Thymus (tissue), 11 donors: ENCODE data around the gene CPNE4. TPM values are rescaled to one million over a fixed set of nuclear protein-coding genes. Genes with fewer than 3 reads are reported as not detected.

Experiments used
- DNase-seq, 9 donors: peaks; one replicate each; pipeline ENCODE4 v3.0.0-alpha.2; 2013; ENCODE audit warnings: low spot score in 9 of 9, low read depth in 6 of 9, missing footprints in 1 of 9
- H3K27ac ChIP-seq, 2 donors: one replicate each; pipeline ENCODE4 v1.5.1; 2013; ENCODE audit warnings: control low read depth in 1 of 2, low read depth in 1 of 2, low read length in 1 of 2, mild to moderate bottlenecking in 1 of 2, moderate library complexity in 1 of 2
- H3K27me3 ChIP-seq, 2 donors: one replicate each; pipeline ENCODE4 v1.5.1; 2013; ENCODE audit warnings: low read length in 1 of 2; ENCODE audit not compliant: control insufficient read depth in 2 of 2, insufficient read depth in 1 of 2
- H3K36me3 ChIP-seq, 2 donors: one replicate each; pipeline ENCODE4 v1.5.1; 2013; ENCODE audit warnings: low read length in 1 of 2, mild to moderate bottlenecking in 1 of 2, moderate library complexity in 1 of 2; ENCODE audit not compliant: control insufficient read depth in 2 of 2, insufficient read depth in 2 of 2
- H3K4me1 ChIP-seq, 2 donors: one replicate each; pipeline ENCODE4 v1.5.1; 2013; ENCODE audit warnings: low read length in 2 of 2; ENCODE audit not compliant: control insufficient read depth in 2 of 2, insufficient read depth in 2 of 2
- H3K4me3 ChIP-seq, 2 donors: one replicate each; pipeline ENCODE4 v1.5.1; 2013; ENCODE audit warnings: low read length in 2 of 2, control low read depth in 1 of 2, mild to moderate bottlenecking in 1 of 2
- H3K9me3 ChIP-seq, 2 donors: one replicate each; pipeline ENCODE4 v1.5.1; 2013; ENCODE audit warnings: low read length in 1 of 2, mild to moderate bottlenecking in 1 of 2; ENCODE audit not compliant: control insufficient read depth in 2 of 2, insufficient read depth in 1 of 2
- WGBS: extraction: QIAGEN DNeasy Blood & Tissue Kit; methylation state at CpG from one replicate; pipeline ENCODE4 v1.1.7; 2013; 5-methylcytosine and 5-hydroxymethylcytosine counted together
- polyA plus RNA-seq: library from polyadenylated mRNA; stranded (reverse); fragments of 200-250 nt; gene quantifications from one replicate; pipeline ENCODE4 v1.2.3, GENCODE V29; 2013
- total RNA-seq: library from RNA; stranded (reverse); fragments of 120-200 nt; gene quantifications from one replicate; pipeline ENCODE4 v1.2.4, GENCODE V29; 2013
- donor health status: healthy.

The CPNE4 gene
- total and polyA plus RNA-seq, 2 donors = 0.33 to 0.89 TPM

- no peaks in the 10 kb centered on the region for H3K4me1 ChIP-seq
- 91% methylated on average over 2 of the region's 2 CpGs for WGBS
- no peak for DNase-seq
- no peaks in the 10 kb centered on the region for H3K27me3 ChIP-seq
- no peak overlapping the region for H3K4me3 ChIP-seq
- no peaks in the 10 kb centered on the region for H3K9me3 ChIP-seq
- no peaks in the 10 kb centered on the region for H3K36me3 ChIP-seq
- no peak overlapping the region for H3K27ac ChIP-seq
Measured at GRCh38 chr3:131811481-131811880, 223.3 kb downstream of the CPNE4 start.

- Histone ChIP-seq H3K27ac (no peak overlapping the region), H3K9me3 (no peaks in the 10 kb centered on the region)
Measured at GRCh38 chr3:131807822-131808221, 227.0 kb downstream of the CPNE4 start.

GRCh38 chr3:131806736-131807135 is 228.1 kb downstream of the CPNE4 start:
- 33% methylated on average over 4 of the region's 4 CpGs for whole genome bisulfite sequencing

More at GRCh38 chr3:131807822-131808221, 227.0 kb downstream of the CPNE4 start:
- DNase-seq = no peak
- 94% methylated on average over 3 of the region's 3 CpGs for WGBS
- Histone ChIP-seq H3K36me3 (no peaks in the 10 kb centered on the region), H3K4me1 (no peaks in the 10 kb centered on the region), H3K27me3 (no peaks in the 10 kb centered on the region), H3K4me3 (no peak overlapping the region)

GRCh38 chr3:131804565-131805133 is 230.2 kb downstream of the CPNE4 start:
- Histone ChIP-seq H3K27ac (no peak overlapping the region), H3K4me3 (no peak overlapping the region), H3K4me1 (no peaks in the 10 kb centered on the region), H3K9me3 (no peaks in the 10 kb centered on the region), H3K27me3 (no peaks in the 10 kb centered on the region), H3K36me3 (no peaks in the 10 kb centered on the region)
- DNase-seq = no peak
- WGBS = 95% methylated on average over 3 of the region's 3 CpGs

More at GRCh38 chr3:131806736-131807135, 228.1 kb downstream of the CPNE4 start:
- H3K27me3 ChIP-seq = no peaks in the 10 kb centered on the region
- H3K36me3 ChIP-seq = no peaks in the 10 kb centered on the region
- H3K27ac ChIP-seq = no peak overlapping the region
- DNase-seq = no peak
- H3K9me3 ChIP-seq = no peaks in the 10 kb centered on the region
- H3K4me3 ChIP-seq = no peak overlapping the region
- no peaks in the 10 kb centered on the region for H3K4me1 ChIP-seq

- WGBS = 93% methylated on average over 1 of the region's 1 CpG
- Histone ChIP-seq H3K9me3 (no peaks in the 10 kb centered on the region), H3K4me3 (no peak overlapping the region), H3K36me3 (no peaks in the 10 kb centered on the region), H3K4me1 (no peaks in the 10 kb centered on the region), H3K27ac (no peak overlapping the region), H3K27me3 (no peaks in the 10 kb centered on the region)
- no peak for DNase-seq
Measured at GRCh38 chr3:131803113-131803512, 231.7 kb downstream of the CPNE4 start.

- Histone ChIP-seq H3K27me3 (no peaks in the 10 kb centered on the region), H3K4me3 (no peak overlapping the region), H3K27ac (no peak overlapping the region), H3K36me3 (no peaks in the 10 kb centered on the region), H3K9me3 (no peaks in the 10 kb centered on the region), H3K4me1 (peaks cover 3 to 4% of the 10 kb centered on the region in 2 donors)
- no peak for DNase-seq
- 81% methylated on average over 3 of the region's 3 CpGs for WGBS
Measured at GRCh38 chr3:131802029-131802428, 232.8 kb downstream of the CPNE4 start.

- no peaks in the 10 kb centered on the region for H3K27me3 ChIP-seq
- WGBS = 98% methylated on average over 4 of the region's 4 CpGs
Measured at GRCh38 chr3:131801566-131801965, 233.2 kb downstream of the CPNE4 start.

GRCh38 chr3:131797776-131798175 is 237.0 kb downstream of the CPNE4 start:
- no peak overlapping the region for H3K4me3 ChIP-seq
- H3K4me1 ChIP-seq = peaks cover 5 to 13% of the 10 kb centered on the region in 2 donors
- H3K9me3 ChIP-seq = no peaks in the 10 kb centered on the region
- DNase-seq = no peak
- no peaks in the 10 kb centered on the region for H3K36me3 ChIP-seq
- H3K27me3 ChIP-seq = no peaks in the 10 kb centered on the region
- 58% methylated on average over 1 of the region's 1 CpG for WGBS
- no peak overlapping the region for H3K27ac ChIP-seq

More at GRCh38 chr3:131801566-131801965, 233.2 kb downstream of the CPNE4 start:
- no peaks in the 10 kb centered on the region for H3K9me3 ChIP-seq
- H3K4me1 ChIP-seq = peaks cover 5 to 7% of the 10 kb centered on the region in 2 donors
- no peak for DNase-seq
- no peak overlapping the region for H3K4me3 ChIP-seq
- no peak overlapping the region for H3K27ac ChIP-seq
- no peaks in the 10 kb centered on the region for H3K36me3 ChIP-seq

- H3K27ac ChIP-seq = no peak overlapping the region
- H3K4me1 ChIP-seq = peaks cover 5 to 13% of the 10 kb centered on the region in 2 donors
- H3K36me3 ChIP-seq = no peaks in the 10 kb centered on the region
- DNase-seq = peak in 7 of 9 donors; percentile 13 to 74 (median 46)
- H3K4me3 ChIP-seq = no peak overlapping the region
- WGBS = 32% methylated on average over 4 of the region's 4 CpGs
- H3K9me3 ChIP-seq = no peaks in the 10 kb centered on the region
- H3K27me3 ChIP-seq = no peaks in the 10 kb centered on the region
Measured at GRCh38 chr3:131796558-131797198, 238.1 kb downstream of the CPNE4 start.
